NCI-H2107 (cell line): Measurements from ENCODE around the gene SWT1.

Experiments used
- DNase-seq: peaks from one replicate; lab custom pipeline; 2025; lab: John Stamatoyannopoulos, UW

The SWT1 gene

GRCh38 chr1:185156854-185157598 is at the start of gene SWT1, which contains the start of gene TRMT1L:
TSS of gene SWT1 (plus strand) at chr1:185157167. CDS start at chr1:185160842, 3,675 bp downstream.
TSS of gene TRMT1L (minus strand) at chr1:185156953. CDS start at chr1:185156712, 241 bp downstream.
- peak; percentile 99 for DNase-seq

GRCh38 chr1:185108321-185108720 is 48.6 kb upstream of the SWT1 start:
- DNase-seq = no peak

- no peak for DNase-seq
Measured at GRCh38 chr1:185110145-185110544, 46.8 kb upstream of the SWT1 start.

GRCh38 chr1:185111873-185112272 is 45.1 kb upstream of the SWT1 start:
- DNase-seq = no peak

- DNase-seq = no peak
Measured at GRCh38 chr1:185112356-185112755, 44.6 kb upstream of the SWT1 start.

GRCh38 chr1:185129708-185130107 is 27.3 kb upstream of the SWT1 start:
- DNase-seq = no peak

- DNase-seq = no peak
Measured at GRCh38 chr1:185132534-185132933, 24.4 kb upstream of the SWT1 start.

- DNase-seq = no peak
Measured at GRCh38 chr1:185137896-185138545, 18.9 kb upstream of the SWT1 start.

- DNase-seq = no peak
Measured at GRCh38 chr1:185139246-185139645, 17.7 kb upstream of the SWT1 start.

- DNase-seq = no peak
Measured at GRCh38 chr1:185144233-185144632, 12.7 kb upstream of the SWT1 start.

- no peak for DNase-seq
Measured at GRCh38 chr1:185151215-185151614, 5.8 kb upstream of the SWT1 start.

GRCh38 chr1:185152187-185152767 is 4.7 kb upstream of the SWT1 start:
- DNase-seq = no peak

- DNase-seq = no peak
Measured at GRCh38 chr1:185154912-185155513, 2.0 kb upstream of the SWT1 start.

GRCh38 chr1:185155600-185156287 is 1.2 kb upstream of the SWT1 start:
- no peak for DNase-seq

- no peak for DNase-seq
Measured at GRCh38 chr1:185156288-185156853, 596 bp upstream of the SWT1 start.

GRCh38 chr1:185157599-185158412 is 839 bp downstream of the SWT1 start:
- no peak for DNase-seq

- DNase-seq = no peak
Measured at GRCh38 chr1:185158800-185159199, 1.8 kb downstream of the SWT1 start.

- DNase-seq = no peak
Measured at GRCh38 chr1:185159966-185160365, 3.0 kb downstream of the SWT1 start.

GRCh38 chr1:185162491-185162890 is 5.5 kb downstream of the SWT1 start:
- no peak for DNase-seq

- DNase-seq = no peak
Measured at GRCh38 chr1:185166106-185166505, 9.1 kb downstream of the SWT1 start.

GRCh38 chr1:185170291-185170848 is 13.4 kb downstream of the SWT1 start:
- DNase-seq = peak; percentile 43
